ENCODE data around the gene PLA2G4F. TPM values are rescaled to one million over a fixed set of nuclear protein-coding genes. Genes with fewer than 3 reads are reported as not detected.

Gene PLA2G4F
- polyA plus RNA-seq, 1 donor, result 3.6 TPM

- Histone ChIP-seq H3K4me3 (ENCODE audit: low read length) (no peak overlapping the region), H3K36me3 (ENCODE audit: control insufficient read depth, insufficient read depth, low read length) (peaks cover 11% of the 10 kb centered on the region), H3K27me3 (ENCODE audit: control insufficient read depth, insufficient read depth, low read length) (no peaks in the 10 kb centered on the region), H3K27ac (ENCODE audit: low read length) (no peak overlapping the region), H3K9me3 (ENCODE audit: control insufficient read depth, low read depth, low read length) (no peaks in the 10 kb centered on the region), H3K4me1 (ENCODE audit: control insufficient read depth, insufficient read depth, low read length) (peaks cover 18% of the 10 kb centered on the region)
- DNase-seq, result no peak
- 100% methylated on average over 1 of the region's 14 CpGs for WGBS (ENCODE audit: insufficient coverage, low lambda C conversion rate)
Observed at GRCh38 chr15:42154956-42155355, 1.5 kb downstream of the PLA2G4F start.

- Histone ChIP-seq H3K27ac (ENCODE audit: low read length) (no peak overlapping the region), H3K27me3 (ENCODE audit: control insufficient read depth, insufficient read depth, low read length) (no peaks in the 10 kb centered on the region), H3K9me3 (ENCODE audit: control insufficient read depth, low read depth, low read length) (no peaks in the 10 kb centered on the region), H3K4me3 (ENCODE audit: low read length) (no peak overlapping the region), H3K4me1 (ENCODE audit: control insufficient read depth, insufficient read depth, low read length) (peaks cover 18% of the 10 kb centered on the region), H3K36me3 (ENCODE audit: control insufficient read depth, insufficient read depth, low read length) (peaks cover 6% of the 10 kb centered on the region)
- DNase-seq, result no peak
- no CpG with 5 or more reads among the region's 16 CpGs for WGBS (ENCODE audit: insufficient coverage, low lambda C conversion rate)
Observed at GRCh38 chr15:42154212-42154941, 2.1 kb downstream of the PLA2G4F start.

GRCh38 chr15:42153874-42154211 is 2.6 kb downstream of the PLA2G4F start:
- no peaks in the 10 kb centered on the region for H3K27me3 ChIP-seq (ENCODE audit: control insufficient read depth, insufficient read depth, low read length)
- no peak for DNase-seq
- H3K36me3 ChIP-seq (ENCODE audit: control insufficient read depth, insufficient read depth, low read length), result peaks cover under 1% of the 10 kb centered on the region
- H3K4me3 ChIP-seq (ENCODE audit: low read length), result no peak overlapping the region
- peaks cover 18% of the 10 kb centered on the region for H3K4me1 ChIP-seq (ENCODE audit: control insufficient read depth, insufficient read depth, low read length)
- no peak overlapping the region for H3K27ac ChIP-seq (ENCODE audit: low read length)
- H3K9me3 ChIP-seq (ENCODE audit: control insufficient read depth, low read depth, low read length), result no peaks in the 10 kb centered on the region
- WGBS (ENCODE audit: insufficient coverage, low lambda C conversion rate), result no CpG with 5 or more reads among the region's 4 CpGs

GRCh38 chr15:42152921-42153698 is 3.3 kb downstream of the PLA2G4F start:
- no peak for DNase-seq
- Histone ChIP-seq H3K27ac (ENCODE audit: low read length) (no peak overlapping the region), H3K36me3 (ENCODE audit: control insufficient read depth, insufficient read depth, low read length) (no peaks in the 10 kb centered on the region), H3K9me3 (ENCODE audit: control insufficient read depth, low read depth, low read length) (no peaks in the 10 kb centered on the region), H3K4me3 (ENCODE audit: low read length) (no peak overlapping the region), H3K27me3 (ENCODE audit: control insufficient read depth, insufficient read depth, low read length) (no peaks in the 10 kb centered on the region), H3K4me1 (ENCODE audit: control insufficient read depth, insufficient read depth, low read length) (peaks cover 18% of the 10 kb centered on the region)
- no CpG with 5 or more reads among the region's 11 CpGs for WGBS (ENCODE audit: insufficient coverage, low lambda C conversion rate)

- WGBS (ENCODE audit: insufficient coverage, low lambda C conversion rate), result no CpG with 5 or more reads among the region's 14 CpGs
- Histone ChIP-seq H3K4me1 (ENCODE audit: control insufficient read depth, insufficient read depth, low read length) (peaks cover 18% of the 10 kb centered on the region), H3K9me3 (ENCODE audit: control insufficient read depth, low read depth, low read length) (no peaks in the 10 kb centered on the region), H3K36me3 (ENCODE audit: control insufficient read depth, insufficient read depth, low read length) (no peaks in the 10 kb centered on the region), H3K27me3 (ENCODE audit: control insufficient read depth, insufficient read depth, low read length) (no peaks in the 10 kb centered on the region), H3K27ac (ENCODE audit: low read length) (no peak overlapping the region), H3K4me3 (ENCODE audit: low read length) (no peak overlapping the region)
- peak in 1 of 2 donors; percentile 8 for DNase-seq
Observed at GRCh38 chr15:42152196-42152920, 4.1 kb downstream of the PLA2G4F start.

- no peaks in the 10 kb centered on the region for H3K27me3 ChIP-seq (ENCODE audit: control insufficient read depth, insufficient read depth, low read length)
- no peaks in the 10 kb centered on the region for H3K36me3 ChIP-seq (ENCODE audit: control insufficient read depth, insufficient read depth, low read length)
- H3K4me1 ChIP-seq (ENCODE audit: control insufficient read depth, insufficient read depth, low read length), result peaks cover 17% of the 10 kb centered on the region
- H3K4me3 ChIP-seq (ENCODE audit: low read length), result no peak overlapping the region
- no peak overlapping the region for H3K27ac ChIP-seq (ENCODE audit: low read length)
- WGBS (ENCODE audit: insufficient coverage, low lambda C conversion rate), result no CpG with 5 or more reads among the region's 4 CpGs
- DNase-seq, result no peak
- no peaks in the 10 kb centered on the region for H3K9me3 ChIP-seq (ENCODE audit: control insufficient read depth, low read depth, low read length)
Observed at GRCh38 chr15:42151736-42152135, 4.7 kb downstream of the PLA2G4F start.

- Histone ChIP-seq H3K4me3 (ENCODE audit: low read length) (no peak overlapping the region), H3K27me3 (ENCODE audit: control insufficient read depth, insufficient read depth, low read length) (no peaks in the 10 kb centered on the region), H3K36me3 (ENCODE audit: control insufficient read depth, insufficient read depth, low read length) (no peaks in the 10 kb centered on the region), H3K27ac (ENCODE audit: low read length) (no peak overlapping the region), H3K4me1 (ENCODE audit: control insufficient read depth, insufficient read depth, low read length) (peaks cover 11% of the 10 kb centered on the region), H3K9me3 (ENCODE audit: control insufficient read depth, low read depth, low read length) (no peaks in the 10 kb centered on the region)
- DNase-seq, result no peak
- 67% methylated on average over 2 of the region's 10 CpGs for WGBS (ENCODE audit: insufficient coverage, low lambda C conversion rate)
Observed at GRCh38 chr15:42151141-42151561, 5.3 kb downstream of the PLA2G4F start.

GRCh38 chr15:42150219-42150970 is 6.0 kb downstream of the PLA2G4F start:
- WGBS (ENCODE audit: insufficient coverage, low lambda C conversion rate), result no CpG with 5 or more reads among the region's 17 CpGs
- H3K4me1 ChIP-seq (ENCODE audit: control insufficient read depth, insufficient read depth, low read length), result peaks cover 6% of the 10 kb centered on the region

GRCh38 chr15:42149493-42150218 is 6.8 kb downstream of the PLA2G4F start:
- DNase-seq, result no peak
- H3K27ac ChIP-seq (ENCODE audit: low read length), result no peak overlapping the region
- H3K27me3 ChIP-seq (ENCODE audit: control insufficient read depth, insufficient read depth, low read length), result no peaks in the 10 kb centered on the region
- no peaks in the 10 kb centered on the region for H3K9me3 ChIP-seq (ENCODE audit: control insufficient read depth, low read depth, low read length)
- no peaks in the 10 kb centered on the region for H3K36me3 ChIP-seq (ENCODE audit: control insufficient read depth, insufficient read depth, low read length)
- WGBS (ENCODE audit: insufficient coverage, low lambda C conversion rate), result no CpG with 5 or more reads among the region's 14 CpGs
- peaks cover 2% of the 10 kb centered on the region for H3K4me1 ChIP-seq (ENCODE audit: control insufficient read depth, insufficient read depth, low read length)
- H3K4me3 ChIP-seq (ENCODE audit: low read length), result no peak overlapping the region

More at GRCh38 chr15:42150219-42150970, 6.0 kb downstream of the PLA2G4F start:
- H3K27ac ChIP-seq (ENCODE audit: low read length), result no peak overlapping the region
- no peaks in the 10 kb centered on the region for H3K36me3 ChIP-seq (ENCODE audit: control insufficient read depth, insufficient read depth, low read length)
- no peaks in the 10 kb centered on the region for H3K27me3 ChIP-seq (ENCODE audit: control insufficient read depth, insufficient read depth, low read length)
- DNase-seq, result no peak
- no peaks in the 10 kb centered on the region for H3K9me3 ChIP-seq (ENCODE audit: control insufficient read depth, low read depth, low read length)
- H3K4me3 ChIP-seq (ENCODE audit: low read length), result no peak overlapping the region
